Esophagus muscularis mucosa (tissue), 4 donors: ENCODE measurements around the gene C17orf114.

Source experiments
- DNase-seq: peaks from one replicate; pipeline ENCODE4 v3.0.0-alpha.2; 2017; ENCODE audit errors: extremely low spot score
- H3K27ac ChIP-seq, 4 donors: fragments of 200-600 bp; sonication (generic); replicated peaks in 1 of 4; 1 replicate in 3 of 4; 2 replicates in 1 of 4; pipeline ENCODE4 v1.5.1; 2016 to 2019; ENCODE audit warnings: mild to moderate bottlenecking in 1 of 4
- H3K27me3 ChIP-seq, 4 donors: fragments of 200-600 bp; sonication (generic); one replicate each; pipeline versions ENCODE4 v1.5.1 to v1.6.0; 2016 to 2019
- H3K36me3 ChIP-seq, 4 donors: fragments of 200-600 bp; sonication (generic); one replicate each; pipeline ENCODE4 v1.5.1; 2016 to 2019
- H3K4me1 ChIP-seq, 4 donors: fragments of 200-600 bp; sonication (generic); one replicate each; pipeline ENCODE4 v1.5.1; 2016 to 2019
- H3K4me3 ChIP-seq, 4 donors: fragments of 200-600 bp; sonication (generic); 1 replicate in 2 of 4; 2 replicates in 2 of 4; pipeline ENCODE4 v1.5.1; 2016 to 2019; ENCODE audit warnings: mild to moderate bottlenecking in 4 of 4, moderate library complexity in 1 of 4
- H3K9me3 ChIP-seq, 4 donors: fragments of 200-600 bp; sonication (generic); 1 replicate in 3 of 4; 2 replicates in 1 of 4; pipeline ENCODE4 v1.5.1; 2016 to 2019
- CTCF ChIP-seq, 3 experiments: fragments of 200-600 bp in 2 of 3; fragments of 450-650 bp in 1 of 3; sonication (generic) in 2 of 3; IDR thresholded peaks; one replicate each; pipeline ENCODE4 v1.5.1; 2017 to 2019; ENCODE audit warnings: antibody characterized with exemption in 3 of 3, mild to moderate bottlenecking in 2 of 3, moderate library complexity in 1 of 3
- EP300 ChIP-seq: sonication (generic); formaldehyde crosslinking; IDR thresholded peaks from one replicate; pipeline ENCODE4 v1.6.1; 2017; ENCODE audit warnings: antibody characterized with exemption
- POLR2A ChIP-seq: fragments of 450-650 bp; IDR thresholded peaks from one replicate; pipeline ENCODE4 v1.6.1; 2017; ENCODE audit warnings: antibody characterized with exemption, moderate library complexity, mild to moderate bottlenecking, low read depth
- POLR2AphosphoS5 ChIP-seq, 2 donors: sonication (generic); formaldehyde crosslinking; IDR thresholded peaks; one replicate each; pipeline ENCODE4 v1.6.1; 2017; ENCODE audit warnings: antibody characterized with exemption in 2 of 2
- WGBS: methylation state at CpG from one replicate; pipeline ENCODE4 v1.1.5; 2018; 5-methylcytosine and 5-hydroxymethylcytosine counted together
- intact Hi-C: fragments of 100-400 bp; cut with DNase I; formaldehyde crosslinking; loops from one replicate; pipeline ENCODE4 v1.15.1; 2023

The C17orf114 gene

GRCh38 chr17:4802228-4802627, at the start of gene C17orf114:
Gene C17orf114, minus strand, starts transcription at chr17:4802328.
- Histone ChIP-seq H3K9me3 (no peaks in the 10 kb centered on the region), H3K27me3 (no peaks in the 10 kb centered on the region), H3K4me1 (peaks cover under 1 to 12% (median 11%) of the 10 kb centered on the region in 4 donors), H3K4me3 (no peak within 1 kb of the TSS), H3K36me3 (peaks cover 11 to 24% (median 22%) of the 10 kb centered on the region in 4 donors), H3K27ac (no peak within 1 kb of the TSS)
- intact Hi-C loops: no loop called here
- DNase-seq: no peak
- WGBS: 86% methylated on average over 9 of the region's 9 CpGs
- TF ChIP-seq POLR2AphosphoS5 (IDR thresholded peaks at IDR 0.05) (no peak), EP300 (no peak), POLR2A (no peak), CTCF (IDR thresholded peaks at IDR 0.05) (no peak)

- Histone ChIP-seq H3K36me3 (peaks cover 0 to 10% (median 4%) of the 10 kb centered on the region in 4 donors), H3K9me3 (no peaks in the 10 kb centered on the region), H3K27ac (no peak overlapping the region), H3K4me1 (peaks cover 18 to 48% (median 35%) of the 10 kb centered on the region in 4 donors), H3K27me3 (no peaks in the 10 kb centered on the region), H3K4me3 (no peak overlapping the region)
- no peak for DNase-seq
- intact Hi-C loops: no loop called here
- TF ChIP-seq POLR2AphosphoS5 (IDR thresholded peaks at IDR 0.05) (no peak), EP300 (no peak), POLR2A (no peak), CTCF (IDR thresholded peaks at IDR 0.05) (no peak)
- WGBS: 95% methylated on average over 3 of the region's 3 CpGs
Observed at GRCh38 chr17:4851084-4851483, 49.0 kb upstream of the C17orf114 start.

GRCh38 chr17:4850246-4850645, 48.1 kb upstream of the C17orf114 start:
- intact Hi-C loops: no loop called here
- TF ChIP-seq POLR2A (no peak), EP300 (no peak), POLR2AphosphoS5 (IDR thresholded peaks at IDR 0.05) (no peak), CTCF (IDR thresholded peaks at IDR 0.05) (no peak)
- H3K9me3 ChIP-seq: no peaks in the 10 kb centered on the region
- H3K4me3 ChIP-seq: no peak overlapping the region
- H3K27me3 ChIP-seq: no peaks in the 10 kb centered on the region
- no peak for DNase-seq
- H3K4me1 ChIP-seq: peaks cover 18 to 54% (median 38%) of the 10 kb centered on the region in 4 donors
- H3K36me3 ChIP-seq: peaks cover 0 to 10% (median 3%) of the 10 kb centered on the region in 4 donors
- H3K27ac ChIP-seq: no peak overlapping the region
- WGBS: 91% methylated on average over 2 of the region's 2 CpGs

GRCh38 chr17:4849011-4849536, 46.9 kb upstream of the C17orf114 start:
- Histone ChIP-seq H3K27me3 (no peaks in the 10 kb centered on the region), H3K9me3 (no peaks in the 10 kb centered on the region), H3K27ac (peak overlapping the region in 2 of 4 donors; percentile 13 to 39), H3K36me3 (peaks cover 0 to 4% (median under 1%) of the 10 kb centered on the region in 4 donors), H3K4me3 (no peak overlapping the region), H3K4me1 (peaks cover 18 to 54% (median 38%) of the 10 kb centered on the region in 4 donors)
- no peak for DNase-seq
- intact Hi-C loops: no loop called here
- TF ChIP-seq POLR2A: no peak
- TF ChIP-seq POLR2AphosphoS5 (IDR thresholded peaks at IDR 0.05): no peak
- TF ChIP-seq EP300: no peak
- WGBS: 68% methylated on average over 5 of the region's 5 CpGs

GRCh38 chr17:4846635-4847390, 44.7 kb upstream of the C17orf114 start:
- intact Hi-C loops: no loop called here
- 88% methylated on average over 12 of the region's 13 CpGs for WGBS

More at GRCh38 chr17:4846635-4847390, 44.7 kb upstream of the C17orf114 start:
- DNase-seq: no peak
- TF ChIP-seq POLR2AphosphoS5 (IDR thresholded peaks at IDR 0.05) (no peak), CTCF (IDR thresholded peaks at IDR 0.05) (no peak)
- Histone ChIP-seq H3K27ac (no peak overlapping the region), H3K4me3 (no peak overlapping the region), H3K36me3 (no peaks in the 10 kb centered on the region), H3K27me3 (no peaks in the 10 kb centered on the region), H3K9me3 (no peaks in the 10 kb centered on the region), H3K4me1 (peaks cover 13 to 53% (median 36%) of the 10 kb centered on the region in 4 donors)
